Erythroblast (primary cell): ENCODE results near the gene RNF224.

Source experiments
- GATA1 ChIP-seq: IDR thresholded peaks from 2 replicates; pipeline ENCODE4 v1.6.1; 2011; ENCODE audit warnings: low read depth, mild to moderate bottlenecking, control low read depth, low read length, moderate library complexity
- POLR2A ChIP-seq: IDR thresholded peaks from 2 replicates; pipeline ENCODE4 v1.6.1; 2011; ENCODE audit warnings: mild to moderate bottlenecking, low read length

DNA sequence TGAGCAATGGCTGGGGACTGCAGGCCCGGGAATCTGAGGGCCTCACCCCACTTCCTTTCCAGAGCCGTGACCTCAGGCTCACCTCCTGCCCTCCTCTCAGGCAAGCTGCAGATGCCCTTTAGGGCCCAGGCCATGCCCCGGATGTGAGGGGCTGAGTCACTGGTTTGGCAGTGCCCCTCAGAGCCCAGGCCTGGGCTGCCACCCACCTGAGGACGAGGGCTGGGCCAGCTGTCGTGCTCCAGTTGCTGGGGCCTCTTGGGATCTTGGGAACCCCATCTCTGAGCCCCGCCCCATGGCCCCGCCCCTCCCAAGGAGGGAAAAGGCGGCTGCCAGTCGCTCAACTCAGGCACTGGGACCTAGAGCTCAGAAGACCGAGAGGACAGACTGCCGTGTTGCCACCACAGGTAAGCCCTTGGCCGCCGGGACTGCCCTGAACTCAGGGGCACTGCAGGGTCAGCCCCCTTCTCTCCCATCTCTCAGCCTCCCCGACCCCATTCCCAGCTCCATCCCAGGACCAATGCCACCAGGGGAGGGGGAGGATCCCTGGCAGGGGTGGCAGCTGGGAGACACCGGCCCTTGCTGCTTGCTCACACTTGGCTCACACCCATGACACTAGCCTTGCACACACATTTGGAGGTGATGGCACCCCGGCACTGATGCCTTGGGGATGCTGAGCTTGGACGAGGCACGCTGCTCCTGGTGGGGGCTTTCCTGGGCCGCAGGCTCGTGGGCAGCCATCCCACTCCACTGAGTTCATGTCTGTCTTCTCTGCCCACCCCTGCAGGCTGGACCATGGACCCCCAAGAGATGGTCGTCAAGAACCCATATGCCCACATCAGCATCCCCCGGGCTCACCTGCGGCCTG lies 2.2 kb upstream of the RNF224 start, which contains the start of gene CYSRT1:
- TF ChIP-seq POLR2A (no peak), GATA1 (no peak)
